AG04450 (cell line): ENCODE data around the gene ZC3H13. TPM values are rescaled to one million over a fixed set of nuclear protein-coding genes. Genes with fewer than 3 reads are reported as not detected.

Experiments used
- CTCF ChIA-PET: fragments of 300-600, 350-600 bp; formaldehyde crosslinking; extraction: SDS; loops from one replicate; lab custom pipeline; 2022; ENCODE audit warnings: antibody characterized with exemption, inconsistent platforms; lab: Charles Lee
- POLR2A ChIA-PET: fragments of 350-600 bp; formaldehyde crosslinking; extraction: SDS; loops from one replicate; lab custom pipeline; 2021; ENCODE audit warnings: antibody characterized with exemption, inconsistent platforms; lab: Yijun Ruan, JAX
- DNase-seq: peaks from one replicate; pipeline ENCODE4 v3.0.0-alpha.2; 2011; ENCODE audit warnings: low read depth, low spot score
- H3K27ac ChIP-seq: one replicate; pipeline ENCODE4 v1.5.1; 2012; ENCODE audit warnings: low read depth, low read length, control low read depth
- H3K27me3 ChIP-seq: one replicate; pipeline ENCODE4 v1.6.0; 2012; ENCODE audit warnings: low read length; ENCODE audit not compliant: control insufficient read depth, insufficient read depth
- H3K4me3 ChIP-seq: 2 replicates; pipeline ENCODE4 v1.5.1; 2011; ENCODE audit warnings: mild to moderate bottlenecking, low read depth, low read length, control low read depth
- H3K9me3 ChIP-seq: 2 replicates; pipeline ENCODE4 v1.5.1; 2012; ENCODE audit warnings: low read length; ENCODE audit not compliant: control insufficient read depth, insufficient read depth
- CTCF ChIP-seq: IDR thresholded peaks from 2 replicates; pipeline ENCODE4 v1.5.1; 2011; ENCODE audit warnings: low read depth, low read length, control low read depth, inconsistent platforms
- polyA plus RNA-seq: library from polyadenylated mRNA; depleted of rRNA; stranded (reverse); fragments of >200 nt; gene quantifications from 2 replicates; pipeline ENCODE4 v1.2.3, GENCODE V29; 2011

The ZC3H13 gene
- polyA plus RNA-seq, 1 experiment: 10.6 TPM

DNA sequence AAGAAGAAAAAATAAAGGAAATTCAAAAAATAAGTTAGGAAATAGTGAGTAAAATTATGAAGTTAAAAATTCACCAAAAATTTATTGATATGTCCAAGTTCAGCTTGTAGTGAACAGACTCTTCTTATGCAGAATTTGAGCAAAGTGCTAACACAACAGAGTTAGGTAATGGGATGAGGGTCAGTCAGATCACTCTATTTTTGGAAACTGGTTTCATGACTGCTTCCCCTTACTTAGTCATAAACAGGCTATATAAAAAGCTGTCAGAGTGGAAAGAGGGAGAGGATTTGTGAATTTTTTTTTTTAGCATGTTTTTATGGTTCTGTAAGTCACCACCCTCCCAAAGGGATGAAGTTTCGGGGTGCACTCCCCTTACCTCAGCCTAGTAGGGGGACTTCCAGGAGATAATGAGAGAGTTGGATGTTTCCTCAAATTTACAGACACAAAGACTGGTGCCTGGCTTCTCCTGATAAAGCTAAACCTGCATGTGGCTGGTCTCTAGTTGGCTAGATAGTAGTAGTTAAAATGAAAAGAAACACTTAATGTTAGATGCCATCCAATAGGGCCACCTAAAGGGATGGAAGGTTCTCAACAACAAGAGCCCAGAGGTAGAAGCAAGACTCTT lies 47.8 kb upstream of the ZC3H13 start:
- no peak for TF ChIP-seq CTCF
- peaks cover under 1% of the 10 kb centered on the region for H3K27me3 ChIP-seq
- POLR2A ChIA-PET: no interaction called here
- no peaks in the 10 kb centered on the region for H3K9me3 ChIP-seq
- DNase-seq: no peak
- no peak overlapping the region for H3K4me3 ChIP-seq
- no peak overlapping the region for H3K27ac ChIP-seq
- CTCF ChIA-PET: no interaction called here

GRCh38 chr13:46097663-46098062 lies 45.1 kb upstream of the ZC3H13 start:
- H3K4me3 ChIP-seq: no peak overlapping the region
- peaks cover 5% of the 10 kb centered on the region for H3K27me3 ChIP-seq
- TF ChIP-seq CTCF: no peak
- ChIA-PET POLR2A (interaction anchor here (0.5 kb wide), 1 partner anchor 683 kb away, joined by 5 read pairs; no protein-coding TSS in a partner anchor), CTCF (no interaction called here)
- no peak for DNase-seq
- no peak overlapping the region for H3K27ac ChIP-seq
- no peaks in the 10 kb centered on the region for H3K9me3 ChIP-seq

GRCh38 chr13:46097015-46097414 lies 44.5 kb upstream of the ZC3H13 start:
- ChIA-PET POLR2A (no interaction called here), CTCF (no interaction called here)
- Histone ChIP-seq H3K27ac (no peak overlapping the region), H3K27me3 (peaks cover 5% of the 10 kb centered on the region), H3K9me3 (no peaks in the 10 kb centered on the region), H3K4me3 (no peak overlapping the region)
- no peak for DNase-seq
- no peak for TF ChIP-seq CTCF

DNA sequence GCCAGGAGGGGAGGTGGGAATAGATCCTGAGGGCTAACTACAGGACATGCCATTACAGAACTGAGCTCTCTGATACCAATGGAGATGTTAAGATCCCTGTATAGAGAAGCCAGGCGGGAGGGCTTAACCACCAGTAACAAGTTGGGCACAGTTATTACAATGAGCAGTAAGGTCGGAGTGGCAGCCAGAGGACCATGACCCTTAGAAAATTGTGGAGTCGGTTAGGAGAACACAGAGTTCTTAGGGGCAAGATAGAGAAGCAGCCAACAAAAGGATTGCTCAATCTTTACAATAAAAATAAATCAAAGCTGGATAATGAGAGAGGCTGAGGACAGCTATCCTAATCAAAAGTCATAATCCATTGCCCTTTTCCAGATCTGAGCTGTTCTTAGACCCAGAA lies 41.9 kb upstream of the ZC3H13 start:
- Histone ChIP-seq H3K27me3 (peaks cover 5% of the 10 kb centered on the region), H3K4me3 (no peak overlapping the region), H3K9me3 (no peaks in the 10 kb centered on the region), H3K27ac (no peak overlapping the region)
- TF ChIP-seq CTCF: no peak
- no peak for DNase-seq
- ChIA-PET CTCF (no interaction called here), POLR2A (no interaction called here)

DNA sequence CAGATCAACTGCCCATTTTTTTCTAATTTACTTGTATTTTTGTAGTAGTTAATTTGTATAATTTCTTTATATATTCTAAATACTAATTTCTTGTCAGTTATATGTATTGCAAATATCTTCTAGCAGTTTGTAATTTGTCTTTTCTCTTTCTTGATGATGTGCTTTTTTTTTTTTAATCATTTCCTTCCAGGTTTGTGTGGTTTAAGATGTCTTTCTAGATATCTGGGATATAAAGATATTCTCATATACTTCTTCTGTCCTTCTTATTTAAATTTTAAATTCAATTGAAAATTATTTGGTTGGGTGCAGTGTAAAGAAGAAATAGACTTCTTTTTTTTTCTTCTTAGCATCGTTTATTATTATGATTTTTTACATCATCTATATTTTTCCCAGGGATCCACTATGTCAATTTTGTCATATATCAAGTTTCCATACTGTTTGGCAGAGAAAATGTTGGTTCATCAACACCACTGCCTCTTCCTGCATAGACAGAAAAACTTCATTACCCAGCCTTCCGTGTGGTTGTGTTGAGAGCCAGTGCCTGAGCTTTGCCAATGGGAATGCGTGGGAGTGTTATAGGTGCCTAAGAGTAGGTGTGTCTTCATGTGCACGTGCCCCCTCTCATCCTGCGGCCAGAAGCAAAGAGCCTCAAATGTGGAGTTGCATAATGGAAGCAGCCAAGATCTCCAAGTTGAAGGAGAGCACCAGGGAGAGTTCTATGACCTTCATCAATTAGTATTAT lies 36.4 kb upstream of the ZC3H13 start:
- Histone ChIP-seq H3K4me3 (no peak overlapping the region), H3K27me3 (no peaks in the 10 kb centered on the region), H3K27ac (no peak overlapping the region), H3K9me3 (peaks cover 4% of the 10 kb centered on the region; the same call in 1 of the 2 replicates)
- TF ChIP-seq CTCF: no peak
- POLR2A ChIA-PET: no interaction called here
- DNase-seq: no peak
- CTCF ChIA-PET: no interaction called here
